DND-41 (cell line): Measurements from ENCODE around the gene PDE8A.

Experiments
- ATAC-seq: fragments of 200-7000 bp; cut with Tn5 transposase; 3 replicates; pipeline ENCODE4 v1.9.1; 2021; ENCODE audit warnings: low read depth; ENCODE audit not compliant: insufficient read depth
- DNase-seq: peaks from one replicate; pipeline ENCODE4 v3.0.0-alpha.2; 2020
- H2AFZ ChIP-seq: 2 replicates; pipeline ENCODE4 v1.6.0; 2012; ENCODE audit warnings: low read depth, low read length
- H3K27ac ChIP-seq: 2 replicates; pipeline ENCODE4 v1.5.1; 2012; ENCODE audit warnings: low read length, inconsistent platforms
- H3K27me3 ChIP-seq: fragments of 200-600 bp; sonication (generic); 2 replicates; pipeline ENCODE4 v1.6.0; 2012; ENCODE audit warnings: low read length, mild to moderate bottlenecking, inconsistent platforms; ENCODE audit not compliant: insufficient read depth, poor library complexity
- H3K36me3 ChIP-seq: 2 replicates; pipeline ENCODE4 v1.5.1; 2012; ENCODE audit warnings: low read length, inconsistent platforms; ENCODE audit not compliant: insufficient read depth
- H3K4me1 ChIP-seq: 2 replicates; pipeline ENCODE4 v1.5.1; 2012; ENCODE audit warnings: mild to moderate bottlenecking, low read length; ENCODE audit not compliant: insufficient read depth
- H3K4me2 ChIP-seq: 2 replicates; pipeline ENCODE4 v1.6.0; 2012; ENCODE audit warnings: mild to moderate bottlenecking, moderate library complexity, low read length, inconsistent platforms; ENCODE audit not compliant: insufficient read depth
- H3K4me3 ChIP-seq, 2 experiments: fragments of 200-600 bp in 1 of 2; shearing (Covaris generic) in 1 of 2; 2 replicates each; pipeline ENCODE4 v1.5.1; 2012 to 2016; ENCODE audit warnings: inconsistent platforms in 2 of 2, low read length in 2 of 2, mild to moderate bottlenecking in 2 of 2, low read depth in 1 of 2, moderate library complexity in 1 of 2
- H3K79me2 ChIP-seq: 2 replicates; pipeline ENCODE4 v1.6.0; 2012; ENCODE audit warnings: low read length, inconsistent platforms; ENCODE audit not compliant: insufficient read depth
- H3K9ac ChIP-seq: 2 replicates; pipeline ENCODE4 v1.6.0; 2012; ENCODE audit warnings: low read depth, mild to moderate bottlenecking, inconsistent platforms, low read length, moderate library complexity
- H3K9me3 ChIP-seq: 2 replicates; pipeline ENCODE4 v1.5.1; 2012; ENCODE audit warnings: low read length, moderate library complexity, mild to moderate bottlenecking, inconsistent platforms; ENCODE audit not compliant: insufficient read depth, severe bottlenecking
- H4K20me1 ChIP-seq: 2 replicates; pipeline ENCODE4 v1.6.0; 2012; ENCODE audit warnings: low read length; ENCODE audit not compliant: insufficient read depth
- CTCF ChIP-seq: IDR thresholded peaks from 2 replicates; pipeline ENCODE4 v1.5.1; 2012; ENCODE audit warnings: borderline replicate concordance, low read length, moderate library complexity, mild to moderate bottlenecking; ENCODE audit not compliant: poor library complexity, severe bottlenecking; ENCODE audit errors: extremely low read depth
- EZH2 ChIP-seq: IDR thresholded peaks from 3 replicates; pipeline ENCODE4 v1.6.1; 2012; ENCODE audit warnings: borderline replicate concordance, low read depth, mild to moderate bottlenecking, moderate library complexity, low read length, inconsistent platforms; ENCODE audit not compliant: severe bottlenecking

Gene PDE8A

DNA sequence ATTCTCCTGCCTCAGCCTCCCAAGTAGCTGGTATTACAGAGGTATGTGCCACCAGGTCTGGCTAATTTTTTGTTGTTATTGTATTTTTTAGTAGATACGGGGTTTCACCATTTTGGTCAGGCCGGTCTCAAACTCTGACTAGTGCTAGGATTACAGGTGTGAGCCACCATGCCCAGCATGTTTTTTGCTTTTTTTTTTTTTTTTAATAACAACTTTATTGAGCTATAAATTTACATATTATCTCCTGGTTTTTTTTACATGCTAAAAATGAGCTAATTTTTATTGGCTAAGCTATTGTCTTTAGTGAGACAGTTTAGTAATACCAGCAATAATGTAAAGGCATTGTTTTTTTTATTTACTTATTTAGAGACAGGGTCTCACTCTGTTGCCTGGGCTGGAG, 105.2 kb downstream of the PDE8A start:
- DNase-seq, result no peak
- H2AFZ ChIP-seq, result no peak overlapping the region
- H3K36me3 ChIP-seq, result no peaks in the 10 kb centered on the region; the same call in 1 of the 2 replicates
- H3K9ac ChIP-seq, result no peak overlapping the region
- no peak for ATAC-seq
- no peak overlapping the region for H3K27ac ChIP-seq
- no peaks in the 10 kb centered on the region for H3K27me3 ChIP-seq
- H3K4me1 ChIP-seq, result no peaks in the 10 kb centered on the region
- H3K9me3 ChIP-seq, result no peaks in the 10 kb centered on the region
- no peak for TF ChIP-seq CTCF
- no peak for TF ChIP-seq EZH2
- H4K20me1 ChIP-seq, result no peaks in the 10 kb centered on the region
- H3K4me2 ChIP-seq, result no peak overlapping the region
- H3K4me3 ChIP-seq, result no peak overlapping the region
- H3K79me2 ChIP-seq, result no peaks in the 10 kb centered on the region

- no peak for ATAC-seq
- DNase-seq, result no peak
- no peaks in the 10 kb centered on the region for H4K20me1 ChIP-seq
- no peak for TF ChIP-seq EZH2
- no peak for TF ChIP-seq CTCF
- H3K79me2 ChIP-seq, result no peaks in the 10 kb centered on the region
- no peak overlapping the region for H3K27ac ChIP-seq
- H3K9me3 ChIP-seq, result no peaks in the 10 kb centered on the region
- H3K4me3 ChIP-seq, result no peak overlapping the region
- no peak overlapping the region for H2AFZ ChIP-seq
- no peaks in the 10 kb centered on the region for H3K27me3 ChIP-seq
- no peaks in the 10 kb centered on the region; the same call in 1 of the 2 replicates for H3K36me3 ChIP-seq
- no peak overlapping the region for H3K9ac ChIP-seq
- no peak overlapping the region for H3K4me2 ChIP-seq
- no peaks in the 10 kb centered on the region for H3K4me1 ChIP-seq
Measured at GRCh38 chr15:85088300-85088699, 106.6 kb downstream of the PDE8A start.

DNA sequence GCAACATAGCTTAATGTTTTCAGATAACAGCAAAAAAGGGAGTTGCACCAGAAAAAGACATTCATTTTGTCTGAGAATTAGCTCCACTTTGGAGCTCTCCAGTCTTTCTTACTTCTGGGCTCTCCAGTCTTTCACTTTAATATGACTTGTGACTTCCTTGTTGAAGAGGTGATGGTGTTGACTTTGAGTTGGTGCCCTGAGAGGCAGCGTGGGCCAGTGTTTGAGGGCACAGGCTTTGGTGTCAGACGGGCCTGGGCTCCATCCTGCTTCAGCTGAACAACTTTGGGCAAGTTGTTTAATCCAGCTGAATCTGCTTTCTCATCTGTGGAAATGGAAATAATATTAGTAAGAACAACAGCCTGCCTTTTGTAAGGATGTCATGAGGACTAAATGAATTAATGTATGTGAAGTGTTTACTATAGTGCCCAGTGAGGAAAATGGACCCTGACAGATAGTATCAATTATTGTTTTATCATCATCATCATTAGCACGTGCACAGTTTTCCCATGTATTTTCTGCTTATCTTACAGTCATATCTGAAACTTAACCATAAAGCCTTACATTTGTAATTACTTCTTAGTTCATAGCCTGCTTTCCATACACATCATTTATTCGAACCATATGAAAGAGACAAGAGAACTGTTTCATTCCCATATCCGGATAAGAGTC, 108.4 kb downstream of the PDE8A start:
- TF ChIP-seq EZH2 (no peak), CTCF (no peak)
- ATAC-seq, result no peak

More for the DNA sequence above, 108.4 kb downstream of the PDE8A start:
- Histone ChIP-seq H3K9ac (no peak overlapping the region), H3K79me2 (no peaks in the 10 kb centered on the region), H3K4me1 (no peaks in the 10 kb centered on the region), H3K36me3 (no peaks in the 10 kb centered on the region; the same call in 1 of the 2 replicates), H3K4me3 (no peak overlapping the region), H3K4me2 (no peak overlapping the region), H3K9me3 (no peaks in the 10 kb centered on the region), H3K27me3 (no peaks in the 10 kb centered on the region), H4K20me1 (no peaks in the 10 kb centered on the region), H3K27ac (no peak overlapping the region), H2AFZ (no peak overlapping the region)
- DNase-seq, result no peak
